GM12878 (cell line): ENCODE measurements around the gene CCDC85B. TPM values are rescaled to one million over a fixed set of nuclear protein-coding genes. Genes with fewer than 3 reads are reported as not detected.

Experiments used
- BCL11A ChIP-seq: IDR thresholded peaks from 2 replicates; pipeline ENCODE4 v1.6.1; 2011; ENCODE audit warnings: low read depth, low read length
- BHLHE40 ChIP-seq, 2 experiments: fragments of 450-650 bp in 1 of 2; IDR thresholded peaks; 2 replicates each; pipeline ENCODE4 v1.6.1; 2011 to 2017; ENCODE audit warnings: low read depth in 2 of 2, borderline replicate concordance in 1 of 2, improper control_type of control experiment in 1 of 2, low read length in 1 of 2, mild to moderate bottlenecking in 1 of 2
- CHD4 ChIP-seq: fragments of 200-600 bp; sonication (generic); IDR thresholded peaks from 2 replicates; pipeline ENCODE4 v1.6.1; 2016; ENCODE audit warnings: mild to moderate bottlenecking
- IKZF1 ChIP-seq: fragments of 450-650 bp; conservative IDR thresholded peaks from 2 replicates; pipeline ENCODE4 v1.6.1; 2017; ENCODE audit warnings: antibody characterized with exemption, mild to moderate bottlenecking
- JUNB ChIP-seq: IDR thresholded peaks from 2 replicates; pipeline ENCODE4 v1.6.1; 2016; ENCODE audit warnings: antibody characterized with exemption, mild to moderate bottlenecking
- KLF5 ChIP-seq: fragments of 450-650 bp; IDR thresholded peaks from 2 replicates; pipeline ENCODE4 v1.6.1; 2014; ENCODE audit warnings: mild to moderate bottlenecking; ENCODE audit not compliant: partially characterized antibody
- MEF2A ChIP-seq: IDR thresholded peaks from 2 replicates; pipeline ENCODE4 v1.6.1; 2011; ENCODE audit warnings: low read depth, mild to moderate bottlenecking, low read length, moderate library complexity; ENCODE audit not compliant: insufficient read depth
- MTA2 ChIP-seq: fragments of 450-650 bp; IDR thresholded peaks from 2 replicates; pipeline ENCODE4 v1.6.1; 2016; ENCODE audit warnings: low read depth, mild to moderate bottlenecking, moderate library complexity
- NR2F1 ChIP-seq: fragments of 450-650 bp; conservative IDR thresholded peaks from 2 replicates; pipeline ENCODE4 v1.6.1; 2017; ENCODE audit warnings: mild to moderate bottlenecking
- POLR2AphosphoS2 ChIP-seq: IDR thresholded peaks from 2 replicates; pipeline ENCODE4 v1.6.1; 2011; ENCODE audit warnings: low read depth, mild to moderate bottlenecking, low read length, improper control_type of control experiment, moderate library complexity
- POLR2AphosphoS5 ChIP-seq: IDR thresholded peaks from 2 replicates; pipeline ENCODE4 v1.6.1; 2011; ENCODE audit warnings: mild to moderate bottlenecking, low read length, inconsistent platforms
- RFX5 ChIP-seq: IDR thresholded peaks from 2 replicates; pipeline ENCODE4 v1.6.1; 2011; ENCODE audit warnings: low read depth, low read length, improper control_type of control experiment
- STAT3 ChIP-seq: IDR thresholded peaks from 2 replicates; pipeline ENCODE4 v1.6.1; 2011; ENCODE audit warnings: low read depth, low read length, improper control_type of control experiment
- TBL1XR1 ChIP-seq: IDR thresholded peaks from 2 replicates; pipeline ENCODE4 v1.6.1; 2012; ENCODE audit warnings: low read depth, low read length, improper control_type of control experiment
- YBX1 ChIP-seq: fragments of 450-650 bp; IDR thresholded peaks from 2 replicates; pipeline ENCODE4 v1.6.1; 2016; ENCODE audit warnings: antibody characterized with exemption
- ZNF207 ChIP-seq: fragments of 450-650 bp; IDR thresholded peaks from 2 replicates; pipeline ENCODE4 v1.6.1; 2014; ENCODE audit warnings: antibody characterized with exemption, mild to moderate bottlenecking, borderline replicate concordance
- ZNF274 ChIP-seq: IDR thresholded peaks from one replicate; pipeline ENCODE4 v1.8.0; 2011; ENCODE audit not compliant: insufficient read length, insufficient read depth
- ZNF384 ChIP-seq: IDR thresholded peaks from 2 replicates; pipeline ENCODE4 v1.6.1; 2012; ENCODE audit warnings: low read depth, mild to moderate bottlenecking, low read length, improper control_type of control experiment, borderline replicate concordance
- polyA plus RNA-seq, 11 experiments: library from polyadenylated mRNA; depleted of rRNA in 4 of 11; unstranded in 6 of 11; stranded (reverse) in 5 of 11; fragments of >200 nt; fragmentation: Nextera tagmentation in 4 of 11; fragmentation: Illumina TruSeq in 1 of 11; extraction: Ambion mirVana in 4 of 11; extraction: Trizol in 1 of 11; gene quantifications; 1 replicate in 1 of 11; 2 replicates in 10 of 11; pipeline versions ENCODE4 v1.2.1 to v1.2.3, GENCODE V29; 2011 to 2016; ENCODE audit warnings: inconsistent platforms in 2 of 11, missing spikeins in 2 of 11, low read depth in 1 of 11
- total RNA-seq, 4 experiments: library from RNA; depleted of rRNA in 3 of 4; stranded (reverse); fragments of >200 nt in 3 of 4; fragmentation: Illumina TruSeq in 1 of 4; extraction: Trizol in 1 of 4; gene quantifications; 2 replicates each; pipeline versions ENCODE4 v1.2.1 to v1.2.3, GENCODE V29; 2013 to 2021
- TF ChIP-seq, protein P1 (sequence below): IDR thresholded peaks from 2 replicates; pipeline ENCODE4 v1.6.1; 2011; ENCODE audit warnings: low read depth, low read length, improper control_type of control experiment, borderline replicate concordance
- TF ChIP-seq, protein P2 (sequence below), 3 experiments: IDR thresholded peaks in 2 of 3; conservative IDR thresholded peaks in 1 of 3; 2 replicates each; pipeline ENCODE4 v1.5.1; 2011; ENCODE audit warnings: low read depth in 3 of 3, low read length in 3 of 3, mild to moderate bottlenecking in 3 of 3, control low read depth in 2 of 3, moderate library complexity in 2 of 3, inconsistent platforms in 1 of 3, mixed read lengths in 1 of 3; ENCODE audit not compliant: control insufficient read depth in 2 of 3, insufficient read depth in 1 of 3; ENCODE audit errors: extremely low read depth in 1 of 3
- TF ChIP-seq, protein P3 (sequence below): fragments of 450-650 bp; IDR thresholded peaks from 2 replicates; pipeline ENCODE4 v1.6.1; 2018; ENCODE audit warnings: mild to moderate bottlenecking, low read depth, moderate library complexity; ENCODE audit not compliant: partially characterized antibody
- TF ChIP-seq, protein P4 (sequence below): fragments of 150-350 bp; IDR thresholded peaks from 2 replicates; pipeline ENCODE4 v1.6.1; 2016; ENCODE audit warnings: low read depth, low read length

CCDC85B gene
- total and polyA plus RNA-seq, 10 of the 15 experiments (the other 5 are each of a cell fraction or from before 2014, with no cell fraction given), result 0.32 to 114 (median 49.5) TPM

DNA sequence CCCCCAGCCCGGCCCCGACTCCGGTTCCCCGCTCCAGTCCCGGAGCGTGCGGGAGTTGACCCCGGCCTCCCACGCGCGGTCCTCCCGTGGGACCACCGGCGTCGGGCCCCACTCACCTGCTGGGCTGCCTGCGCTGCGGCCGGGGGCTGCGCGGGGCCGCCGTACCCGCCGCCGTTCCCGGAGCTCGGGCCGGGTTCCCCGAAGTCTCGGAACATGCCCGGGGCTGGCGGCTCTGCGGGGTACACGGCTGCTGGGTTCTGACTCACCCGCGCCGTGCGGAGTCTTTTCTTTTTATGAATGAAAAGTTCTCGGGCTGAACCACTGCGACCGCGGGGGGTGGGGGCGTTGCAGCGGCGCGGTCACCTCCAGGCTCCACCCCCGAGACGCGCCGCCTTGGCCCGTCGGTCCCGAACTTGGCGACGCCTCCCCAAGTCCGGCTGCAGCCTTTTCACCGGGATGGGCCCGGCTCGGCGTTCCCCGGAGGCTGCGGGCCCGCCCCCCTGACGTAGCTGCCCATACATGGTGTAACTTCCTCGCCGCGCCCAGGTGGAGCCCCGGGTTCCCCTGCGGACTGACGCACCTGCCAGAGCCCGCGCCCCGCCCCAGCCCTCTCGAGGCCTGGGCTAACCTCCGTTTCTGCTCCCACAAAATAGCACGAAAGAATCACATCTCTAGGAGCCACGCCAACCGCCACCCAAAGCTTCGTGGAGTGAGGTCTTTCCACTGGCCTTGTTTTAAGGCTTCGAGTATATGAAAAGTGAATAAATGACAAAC lies 9.8 kb downstream of the CCDC85B start, which contains the start of gene FOSL1 (continued):
- TF ChIP-seq, protein P1, sequence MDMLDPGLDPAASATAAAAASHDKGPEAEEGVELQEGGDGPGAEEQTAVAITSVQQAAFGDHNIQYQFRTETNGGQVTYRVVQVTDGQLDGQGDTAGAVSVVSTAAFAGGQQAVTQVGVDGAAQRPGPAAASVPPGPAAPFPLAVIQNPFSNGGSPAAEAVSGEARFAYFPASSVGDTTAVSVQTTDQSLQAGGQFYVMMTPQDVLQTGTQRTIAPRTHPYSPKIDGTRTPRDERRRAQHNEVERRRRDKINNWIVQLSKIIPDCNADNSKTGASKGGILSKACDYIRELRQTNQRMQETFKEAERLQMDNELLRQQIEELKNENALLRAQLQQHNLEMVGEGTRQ, result no peak
- peak; percentile 79 for TF ChIP-seq NR2F1
- TF ChIP-seq, protein P2, sequence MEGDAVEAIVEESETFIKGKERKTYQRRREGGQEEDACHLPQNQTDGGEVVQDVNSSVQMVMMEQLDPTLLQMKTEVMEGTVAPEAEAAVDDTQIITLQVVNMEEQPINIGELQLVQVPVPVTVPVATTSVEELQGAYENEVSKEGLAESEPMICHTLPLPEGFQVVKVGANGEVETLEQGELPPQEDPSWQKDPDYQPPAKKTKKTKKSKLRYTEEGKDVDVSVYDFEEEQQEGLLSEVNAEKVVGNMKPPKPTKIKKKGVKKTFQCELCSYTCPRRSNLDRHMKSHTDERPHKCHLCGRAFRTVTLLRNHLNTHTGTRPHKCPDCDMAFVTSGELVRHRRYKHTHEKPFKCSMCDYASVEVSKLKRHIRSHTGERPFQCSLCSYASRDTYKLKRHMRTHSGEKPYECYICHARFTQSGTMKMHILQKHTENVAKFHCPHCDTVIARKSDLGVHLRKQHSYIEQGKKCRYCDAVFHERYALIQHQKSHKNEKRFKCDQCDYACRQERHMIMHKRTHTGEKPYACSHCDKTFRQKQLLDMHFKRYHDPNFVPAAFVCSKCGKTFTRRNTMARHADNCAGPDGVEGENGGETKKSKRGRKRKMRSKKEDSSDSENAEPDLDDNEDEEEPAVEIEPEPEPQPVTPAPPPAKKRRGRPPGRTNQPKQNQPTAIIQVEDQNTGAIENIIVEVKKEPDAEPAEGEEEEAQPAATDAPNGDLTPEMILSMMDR (IDR thresholded peaks at IDR 0.05 in 2 of 3, conservative IDR thresholded peaks at IDR 0.05 in 1 of 3; ENCODE audit: control insufficient read depth in 2 of 3, extremely low read depth in 1 of 3, insufficient read depth in 1 of 3, low read depth in 3 of 3, low read length in 3 of 3), result no peak
- no peak for TF ChIP-seq RFX5
- TF ChIP-seq, protein P3, sequence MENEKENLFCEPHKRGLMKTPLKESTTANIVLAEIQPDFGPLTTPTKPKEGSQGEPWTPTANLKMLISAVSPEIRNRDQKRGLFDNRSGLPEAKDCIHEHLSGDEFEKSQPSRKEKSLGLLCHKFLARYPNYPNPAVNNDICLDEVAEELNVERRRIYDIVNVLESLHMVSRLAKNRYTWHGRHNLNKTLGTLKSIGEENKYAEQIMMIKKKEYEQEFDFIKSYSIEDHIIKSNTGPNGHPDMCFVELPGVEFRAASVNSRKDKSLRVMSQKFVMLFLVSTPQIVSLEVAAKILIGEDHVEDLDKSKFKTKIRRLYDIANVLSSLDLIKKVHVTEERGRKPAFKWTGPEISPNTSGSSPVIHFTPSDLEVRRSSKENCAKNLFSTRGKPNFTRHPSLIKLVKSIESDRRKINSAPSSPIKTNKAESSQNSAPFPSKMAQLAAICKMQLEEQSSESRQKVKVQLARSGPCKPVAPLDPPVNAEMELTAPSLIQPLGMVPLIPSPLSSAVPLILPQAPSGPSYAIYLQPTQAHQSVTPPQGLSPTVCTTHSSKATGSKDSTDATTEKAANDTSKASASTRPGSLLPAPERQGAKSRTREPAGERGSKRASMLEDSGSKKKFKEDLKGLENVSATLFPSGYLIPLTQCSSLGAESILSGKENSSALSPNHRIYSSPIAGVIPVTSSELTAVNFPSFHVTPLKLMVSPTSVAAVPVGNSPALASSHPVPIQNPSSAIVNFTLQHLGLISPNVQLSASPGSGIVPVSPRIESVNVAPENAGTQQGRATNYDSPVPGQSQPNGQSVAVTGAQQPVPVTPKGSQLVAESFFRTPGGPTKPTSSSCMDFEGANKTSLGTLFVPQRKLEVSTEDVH, result no peak
- TF ChIP-seq MEF2A, result no peak
- TF ChIP-seq ZNF274, result no peak
- peak; percentile 51; the same call in 1 of the 2 replicates for TF ChIP-seq IKZF1
- TF ChIP-seq YBX1, result no peak
- TF ChIP-seq, protein P4, sequence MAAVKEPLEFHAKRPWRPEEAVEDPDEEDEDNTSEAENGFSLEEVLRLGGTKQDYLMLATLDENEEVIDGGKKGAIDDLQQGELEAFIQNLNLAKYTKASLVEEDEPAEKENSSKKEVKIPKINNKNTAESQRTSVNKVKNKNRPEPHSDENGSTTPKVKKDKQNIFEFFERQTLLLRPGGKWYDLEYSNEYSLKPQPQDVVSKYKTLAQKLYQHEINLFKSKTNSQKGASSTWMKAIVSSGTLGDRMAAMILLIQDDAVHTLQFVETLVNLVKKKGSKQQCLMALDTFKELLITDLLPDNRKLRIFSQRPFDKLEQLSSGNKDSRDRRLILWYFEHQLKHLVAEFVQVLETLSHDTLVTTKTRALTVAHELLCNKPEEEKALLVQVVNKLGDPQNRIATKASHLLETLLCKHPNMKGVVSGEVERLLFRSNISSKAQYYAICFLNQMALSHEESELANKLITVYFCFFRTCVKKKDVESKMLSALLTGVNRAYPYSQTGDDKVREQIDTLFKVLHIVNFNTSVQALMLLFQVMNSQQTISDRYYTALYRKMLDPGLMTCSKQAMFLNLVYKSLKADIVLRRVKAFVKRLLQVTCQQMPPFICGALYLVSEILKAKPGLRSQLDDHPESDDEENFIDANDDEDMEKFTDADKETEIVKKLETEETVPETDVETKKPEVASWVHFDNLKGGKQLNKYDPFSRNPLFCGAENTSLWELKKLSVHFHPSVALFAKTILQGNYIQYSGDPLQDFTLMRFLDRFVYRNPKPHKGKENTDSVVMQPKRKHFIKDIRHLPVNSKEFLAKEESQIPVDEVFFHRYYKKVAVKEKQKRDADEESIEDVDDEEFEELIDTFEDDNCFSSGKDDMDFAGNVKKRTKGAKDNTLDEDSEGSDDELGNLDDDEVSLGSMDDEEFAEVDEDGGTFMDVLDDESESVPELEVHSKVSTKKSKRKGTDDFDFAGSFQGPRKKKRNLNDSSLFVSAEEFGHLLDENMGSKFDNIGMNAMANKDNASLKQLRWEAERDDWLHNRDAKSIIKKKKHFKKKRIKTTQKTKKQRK, result no peak
- TF ChIP-seq TBL1XR1, result no peak
- TF ChIP-seq STAT3, result no peak
- TF ChIP-seq CHD4, result no peak
- no peak for TF ChIP-seq POLR2AphosphoS2
- TF ChIP-seq BCL11A, result no peak
- TF ChIP-seq JUNB, result no peak
- TF ChIP-seq KLF5, result peak; percentile 92
- TF ChIP-seq BHLHE40 (IDR thresholded peaks at IDR 0.05; ENCODE audit: borderline replicate concordance in 1 of 2, low read depth in 2 of 2, low read length in 1 of 2), result peak; percentile 68 to 86
- TF ChIP-seq POLR2AphosphoS5, result peak; percentile 72
- TF ChIP-seq ZNF384, result no peak
- TF ChIP-seq MTA2, result no peak
- no peak for TF ChIP-seq ZNF207
